Right lobe of liver (tissue), 6 donors: ENCODE data around the gene CTNNBIP1. TPM values are rescaled to one million over a fixed set of nuclear protein-coding genes. Genes with fewer than 3 reads are reported as not detected.

Source experiments
- ATAC-seq, 4 donors: fragments of 200-7000 bp; cut with Tn5 transposase; one replicate each; pipeline ENCODE4 v1.9.1; 2020; ENCODE audit warnings: mild to moderate bottlenecking in 4 of 4, moderate library complexity in 4 of 4
- DNase-seq, 3 donors: peaks; one replicate each; pipeline ENCODE4 v3.0.0-alpha.2; 2020
- H3K27ac ChIP-seq, 3 donors: fragments of 200-600 bp; one replicate each; pipeline ENCODE4 v1.8.0; 2022
- H3K27me3 ChIP-seq, 2 donors: fragments of 200-600 bp; one replicate each; pipeline ENCODE4 v1.8.0; 2022
- H3K36me3 ChIP-seq, 4 donors: fragments of 200-600 bp; sonication (generic) in 1 of 4; one replicate each; pipeline versions ENCODE4 v1.5.1 to v1.8.0; 2017 to 2022; ENCODE audit warnings: control low read depth in 1 of 4
- H3K4me1 ChIP-seq, 4 donors: fragments of 200-600 bp; sonication (generic) in 1 of 4; one replicate each; pipeline versions ENCODE4 v1.5.1 to v1.8.0; 2017 to 2022; ENCODE audit warnings: control low read depth in 1 of 4
- H3K4me3 ChIP-seq, 3 donors: fragments of 200-600 bp; one replicate each; pipeline ENCODE4 v1.8.0; 2022
- H3K9me3 ChIP-seq, 4 donors: fragments of 200-600 bp; sonication (generic) in 1 of 4; one replicate each; pipeline versions ENCODE4 v1.5.1 to v1.8.0; 2017 to 2022; ENCODE audit warnings: control low read depth in 1 of 4
- CTCF ChIP-seq, 4 donors: fragments of 200-600 bp in 3 of 4; fragments of 450-650 bp in 1 of 4; IDR thresholded peaks; one replicate each; pipeline versions ENCODE4 v1.5.1 to v1.8.0; 2016 to 2022; ENCODE audit warnings: antibody characterized with exemption in 4 of 4, mild to moderate bottlenecking in 2 of 4
- POLR2A ChIP-seq: fragments of 450-650 bp; IDR thresholded peaks from one replicate; pipeline ENCODE4 v1.6.1; 2017; ENCODE audit warnings: antibody characterized with exemption, mild to moderate bottlenecking
- WGBS: methylation state at CpG from one replicate; pipeline ENCODE4 v1.1.6; 2018; ENCODE audit warnings: low coverage, low lambda C conversion rate; ENCODE audit not compliant: insufficient coverage; ENCODE audit errors: missing lambda C conversion rate; 5-methylcytosine and 5-hydroxymethylcytosine counted together
- intact Hi-C, 2 donors: fragments of 100-400 bp; cut with DNase I; formaldehyde crosslinking; loops; one replicate each; pipeline versions ENCODE4 v1.11.2 to v1.14.1; 2022
- total RNA-seq, 6 experiments: library from RNA; depleted of rRNA in 2 of 6; stranded (reverse); fragments of >200 nt in 2 of 6; fragmentation: NEBNext Ultra II Directional in 3 of 6; extraction: Animal tissue kit (Norgen Biotek cat#: 25700) in 3 of 6; gene quantifications; one replicate each; pipeline versions ENCODE4 v1.1.0 to v1.2.4, GENCODE V29; 2016 to 2023
- donor health status: DM: no; HTN: yes; CAD: no.
- donor health status: DM: no; HTN: no; CAD: no.
- donor health status: DM: no; HTN: no; CAD: no.
- donor health status: DM: no; HTN: yes; CAD: no.
- donor health status: DM: no; HTN: yes; CAD: no.

CTNNBIP1 gene
- total RNA-seq, 6 experiments from 2014 or later: 8.0 to 19.2 (median 10.0) TPM

GRCh38 chr1:9841460-9841859 lies 68.6 kb downstream of the CTNNBIP1 start:
- DNase-seq (peak in 1 of 3 donors; percentile 15), ATAC-seq (no peak)
- intact Hi-C loops: no loop called here
- no peaks in the 10 kb centered on the region for H3K9me3 ChIP-seq
- H3K4me3 ChIP-seq: no peak overlapping the region
- WGBS: no CpG with 5 or more reads among the region's 2 CpGs
- H3K36me3 ChIP-seq: no peaks in the 10 kb centered on the region
- H3K27ac ChIP-seq: no peak overlapping the region
- H3K27me3 ChIP-seq: no peaks in the 10 kb centered on the region
- no peaks in the 10 kb centered on the region for H3K4me1 ChIP-seq
- no peak for TF ChIP-seq CTCF (IDR thresholded peaks at IDR 0.05)
- no peak for TF ChIP-seq POLR2A

- TF ChIP-seq POLR2A (no peak), CTCF (IDR thresholded peaks at IDR 0.05) (no peak)
- no peak overlapping the region for H3K27ac ChIP-seq
- intact Hi-C loops: no loop called here
- H3K27me3 ChIP-seq: no peaks in the 10 kb centered on the region
- H3K9me3 ChIP-seq: no peaks in the 10 kb centered on the region
- ATAC-seq (no peak), DNase-seq (peak in 1 of 3 donors; percentile 2)
- no peaks in the 10 kb centered on the region for H3K4me1 ChIP-seq
- WGBS: 73% methylated on average over 2 of the region's 3 CpGs
- H3K36me3 ChIP-seq: no peaks in the 10 kb centered on the region
- H3K4me3 ChIP-seq: no peak overlapping the region
Measured at GRCh38 chr1:9840176-9840575, 69.9 kb downstream of the CTNNBIP1 start.

- H3K9me3 ChIP-seq: no peaks in the 10 kb centered on the region
- TF ChIP-seq POLR2A: no peak
- no peak for TF ChIP-seq CTCF (IDR thresholded peaks at IDR 0.05)
- intact Hi-C loops: no loop called here
- ATAC-seq (no peak), DNase-seq (no peak)
- no peaks in the 10 kb centered on the region for H3K4me1 ChIP-seq
- no peaks in the 10 kb centered on the region for H3K36me3 ChIP-seq
- H3K27me3 ChIP-seq: no peaks in the 10 kb centered on the region
- WGBS: 90% methylated on average over 2 of the region's 10 CpGs
- H3K4me3 ChIP-seq: no peak overlapping the region
- H3K27ac ChIP-seq: no peak overlapping the region
Measured at GRCh38 chr1:9838946-9839345, 71.1 kb downstream of the CTNNBIP1 start.

GRCh38 chr1:9836632-9836960 lies 73.5 kb downstream of the CTNNBIP1 start:
- no peak overlapping the region for H3K27ac ChIP-seq

More at GRCh38 chr1:9836632-9836960, 73.5 kb downstream of the CTNNBIP1 start:
- Histone ChIP-seq H3K4me1 (no peaks in the 10 kb centered on the region), H3K9me3 (no peaks in the 10 kb centered on the region), H3K4me3 (no peak overlapping the region), H3K36me3 (no peaks in the 10 kb centered on the region), H3K27me3 (no peaks in the 10 kb centered on the region)
- intact Hi-C loops: no loop called here
- ATAC-seq: no peak
- TF ChIP-seq POLR2A (no peak), CTCF (IDR thresholded peaks at IDR 0.05) (no peak)
- 71% methylated on average over 3 of the region's 5 CpGs for WGBS
- no peak for DNase-seq
